Cardiac muscle cell (in vitro differentiated cells and primary cell): ENCODE results near the gene SPATA31D3. TPM values are rescaled to one million over a fixed set of nuclear protein-coding genes. Genes with fewer than 3 reads are reported as not detected.
"Not testable (repeated sequence)": the region's sequence is repeated elsewhere in the genome, so short reads cannot be mapped to it uniquely, and the experiment has no call there.

Experiments used
- DNase-seq, 2 donors: peaks; one replicate each; pipeline versions ENCODE4 v3.0.0 to v3.0.0-alpha.2; 2010 to 2017; ENCODE audit warnings: low read depth in 1 of 2, low spot score in 1 of 2
- H3K27ac ChIP-seq: fragments of 200-600 bp; sonication (generic); 2 replicates; pipeline ENCODE4 v1.5.1; 2016
- H3K27me3 ChIP-seq: fragments of 200-600 bp; sonication (generic); 2 replicates; pipeline ENCODE4 v1.6.0; 2016; ENCODE audit warnings: control low read depth
- H3K36me3 ChIP-seq: fragments of 200-600 bp; sonication (generic); 2 replicates; pipeline ENCODE4 v1.5.1; 2016; ENCODE audit warnings: control low read depth
- H3K4me1 ChIP-seq: fragments of 200-600 bp; sonication (generic); 2 replicates; pipeline ENCODE4 v1.8.1; 2017; ENCODE audit warnings: low read depth, mild to moderate bottlenecking, mixed run types
- H3K4me3 ChIP-seq: fragments of 200-600 bp; sonication (generic); 2 replicates; pipeline ENCODE4 v1.5.1; 2016; ENCODE audit warnings: mild to moderate bottlenecking
- H3K9me3 ChIP-seq: fragments of 200-600 bp; sonication (generic); 2 replicates; pipeline ENCODE4 v1.5.1; 2017; ENCODE audit warnings: low read depth, mild to moderate bottlenecking, control low read depth
- CTCF ChIP-seq: IDR thresholded peaks from 2 replicates; pipeline ENCODE4 v1.5.1; 2012; ENCODE audit warnings: low read depth, mild to moderate bottlenecking, low read length
- polyA plus RNA-seq: library from polyadenylated mRNA; unstranded; fragments of >200 nt; fragmentation: Nextera tagmentation; extraction: Ambion mirVana; gene quantifications from 2 replicates; pipeline ENCODE4 v1.2.1, GENCODE V29; 2016
- total RNA-seq: library from RNA; depleted of rRNA; stranded (reverse); fragments of >200 nt; gene quantifications from 2 replicates; pipeline ENCODE4 v1.2.3, GENCODE V29; 2016

Gene SPATA31D3
- total and polyA plus RNA-seq, 2 experiments from 2014 or later, result not detected

GRCh38 chr9:81984928-81985327 lies 41.6 kb downstream of the SPATA31D3 start:
- Histone ChIP-seq H3K27me3 (no peaks in the 10 kb centered on the region), H3K9me3 (no peaks in the 10 kb centered on the region), H3K27ac (no peak overlapping the region), H3K4me1 (peaks cover 16% of the 10 kb centered on the region), H3K4me3 (no peak overlapping the region), H3K36me3 (no peaks in the 10 kb centered on the region)
- no peak for DNase-seq
- TF ChIP-seq CTCF, result no peak

DNA sequence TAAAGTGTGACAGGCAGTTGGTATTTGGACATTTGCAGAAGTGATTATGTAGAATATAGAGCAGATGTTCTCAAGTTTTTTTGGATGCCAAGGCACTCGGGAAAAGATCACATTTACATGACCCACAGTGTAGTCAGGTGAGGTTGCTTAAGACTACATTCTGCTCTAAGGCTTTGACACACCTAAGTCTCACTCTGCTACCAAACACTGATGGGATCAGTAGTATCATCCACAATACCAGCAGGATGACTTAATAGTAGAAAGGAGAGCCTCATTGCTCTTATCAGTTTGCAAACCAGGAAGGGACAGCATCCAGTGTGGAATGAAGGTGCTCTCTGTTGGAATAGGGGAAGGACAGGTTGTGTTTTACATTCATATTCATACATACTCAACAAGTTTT lies 42.8 kb downstream of the SPATA31D3 start:
- no peak for TF ChIP-seq CTCF
- DNase-seq, result no peak
- H3K9me3 ChIP-seq, result no peaks in the 10 kb centered on the region
- H3K4me1 ChIP-seq, result peaks cover 16% of the 10 kb centered on the region
- no peak overlapping the region for H3K27ac ChIP-seq
- no peaks in the 10 kb centered on the region for H3K27me3 ChIP-seq
- no peaks in the 10 kb centered on the region for H3K36me3 ChIP-seq
- H3K4me3 ChIP-seq, result no peak overlapping the region

- H3K4me1 ChIP-seq, result peaks cover 16% of the 10 kb centered on the region
These were observed 45.2 kb downstream of the SPATA31D3 start, which contains the start of gene SPATA31D1 for GRCh38 chr9:81988472-81988871. Gene SPATA31D1, plus strand, starts transcription at chr9:81988772. Its CDS starts 47 bp downstream, at chr9:81988819.

DNA sequence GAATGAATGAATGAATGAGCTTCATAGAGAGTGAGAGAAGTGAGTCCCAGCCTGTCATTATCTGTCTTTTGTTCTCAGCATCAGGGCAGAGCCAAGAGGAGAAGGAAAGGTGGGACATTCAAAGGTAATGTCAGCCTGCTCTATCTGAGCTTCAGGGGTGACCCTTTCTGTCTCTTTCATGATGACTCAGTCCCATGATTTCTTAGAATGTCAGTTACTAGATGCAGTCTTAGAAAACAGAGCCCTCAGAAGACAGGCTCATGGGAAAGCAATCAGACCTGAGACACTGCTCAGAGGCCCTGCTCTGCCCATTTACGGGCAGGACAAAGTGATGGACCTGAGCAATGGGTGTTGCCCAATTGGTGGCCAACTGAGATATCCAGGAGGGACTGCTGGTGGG lies 46.4 kb downstream of the SPATA31D3 start:
- Histone ChIP-seq H3K27ac (no peak overlapping the region), H3K4me1 (peaks cover 16% of the 10 kb centered on the region), H3K27me3 (peaks cover 9% of the 10 kb centered on the region), H3K36me3 (no peaks in the 10 kb centered on the region), H3K4me3 (no peak overlapping the region), H3K9me3 (no peaks in the 10 kb centered on the region)
- DNase-seq, result no peak
- no peak for TF ChIP-seq CTCF

More at GRCh38 chr9:81988472-81988871, 45.2 kb downstream of the SPATA31D3 start, which contains the start of gene SPATA31D1:
- not testable (repeated sequence) for H3K27me3 ChIP-seq, H3K9me3 ChIP-seq, H3K4me3 ChIP-seq, H3K36me3 ChIP-seq, H3K27ac ChIP-seq, DNase-seq

- no peak for TF ChIP-seq CTCF
- H3K9me3 ChIP-seq, result no peaks in the 10 kb centered on the region
- H3K27me3 ChIP-seq, result peaks cover 21% of the 10 kb centered on the region
- DNase-seq, result no peak
- no peaks in the 10 kb centered on the region for H3K4me1 ChIP-seq
- no peak overlapping the region for H3K4me3 ChIP-seq
- no peak overlapping the region for H3K27ac ChIP-seq
- H3K36me3 ChIP-seq, result no peaks in the 10 kb centered on the region
These were observed 50.4 kb downstream of the SPATA31D3 start for GRCh38 chr9:81993656-81994055.

Other genes with a start within 250 kb of the SPATA31D3 start
- gene SPATA31D4, start 15.1 kb upstream of the SPATA31D3 start, total RNA-seq, result not detected in 2 replicates
- gene SPATA31D4, start 15.1 kb upstream of the SPATA31D3 start, polyA plus RNA-seq, result not detected in 2 replicates
- not detected in 2 replicates for gene SPATA31D1, start 45.3 kb downstream of the SPATA31D3 start, total RNA-seq
- gene SPATA31D1, start 45.3 kb downstream of the SPATA31D3 start, polyA plus RNA-seq, result not detected in 2 replicates